Stomach smooth muscle (tissue), 2 donors: ENCODE results near the gene CHCHD10.
A peak's percentile ranks its signal among the peaks of the same experiment; 100 is the strongest.

Experiments used
- H3K27ac ChIP-seq: one replicate; pipeline ENCODE4 v1.7.0; 2013; ENCODE audit warnings: mild to moderate bottlenecking, low read length, inconsistent platforms
- H3K27me3 ChIP-seq, 2 donors: one replicate each; pipeline ENCODE4 v1.7.0; 2013; ENCODE audit warnings: low read length in 2 of 2; ENCODE audit not compliant: insufficient read depth in 2 of 2, control insufficient read depth in 1 of 2
- H3K36me3 ChIP-seq, 2 donors: one replicate each; pipeline ENCODE4 v1.7.0; 2013; ENCODE audit warnings: low read length in 2 of 2; ENCODE audit not compliant: control insufficient read depth in 2 of 2, insufficient read depth in 2 of 2
- H3K4me1 ChIP-seq: one replicate; pipeline ENCODE4 v1.7.0; 2013; ENCODE audit warnings: low read length; ENCODE audit not compliant: control insufficient read depth, insufficient read depth
- H3K4me3 ChIP-seq, 2 donors: one replicate each; pipeline ENCODE4 v1.7.0; 2013; ENCODE audit warnings: low read length in 2 of 2
- H3K9ac ChIP-seq, 2 donors: one replicate each; pipeline ENCODE4 v1.7.0; 2013; ENCODE audit warnings: low read length in 2 of 2, mild to moderate bottlenecking in 1 of 2
- H3K9me3 ChIP-seq, 2 donors: one replicate each; pipeline ENCODE4 v1.7.0; 2013; ENCODE audit warnings: low read length in 2 of 2; ENCODE audit not compliant: control insufficient read depth in 2 of 2
- donor health status: healthy.
- donor health status: Pancreatic carcinoma.

Gene CHCHD10

GRCh38 chr22:23718371-23719165 is 49.2 kb downstream of the CHCHD10 start:
- no peaks in the 10 kb centered on the region for H3K27me3 ChIP-seq
- no peaks in the 10 kb centered on the region for H3K9me3 ChIP-seq
- no peak overlapping the region for H3K9ac ChIP-seq
- H3K4me3 ChIP-seq, result no peak overlapping the region
- H3K36me3 ChIP-seq, result peaks cover 4 to 5% of the 10 kb centered on the region in 2 donors
- no peak overlapping the region for H3K27ac ChIP-seq
- peaks cover 10% of the 10 kb centered on the region for H3K4me1 ChIP-seq

- H3K4me1 ChIP-seq, result peaks cover 10% of the 10 kb centered on the region
- H3K36me3 ChIP-seq, result peaks cover 10 to 11% of the 10 kb centered on the region in 2 donors
- H3K9me3 ChIP-seq, result no peaks in the 10 kb centered on the region
- peak overlapping the region; percentile 75 to 94 for H3K4me3 ChIP-seq
- no peaks in the 10 kb centered on the region for H3K27me3 ChIP-seq
- H3K9ac ChIP-seq, result peak overlapping the region; percentile 77 to 81
- peak overlapping the region; percentile 49 for H3K27ac ChIP-seq
Observed at GRCh38 chr22:23716811-23717801, 50.7 kb downstream of the CHCHD10 start.
